Activated CD4-positive, alpha-beta T cell treated with anti-CD3 and anti-CD28 coated beads, Interleukin-2, amount 10 ng/mL, durations not matched to agents 7 days and 5 days (primary cell): Measurements from ENCODE around the gene BDKRB2. TPM values are rescaled to one million over a fixed set of nuclear protein-coding genes. Genes with fewer than 3 reads are reported as not detected.

Source experiments
- CTCF ChIA-PET: fragments of 350-600 bp; sonication (Branson Sonifier 250); formaldehyde crosslinking; loops from one replicate; lab custom pipeline; 2021; ENCODE audit warnings: antibody characterized with exemption; lab: Charles Lee
- POLR2A ChIA-PET: fragments of 350-600 bp; sonication (Branson Sonifier 250); formaldehyde crosslinking; loops from one replicate; lab custom pipeline; 2021; ENCODE audit warnings: antibody characterized with exemption; lab: Charles Lee
- DNase-seq: peaks from one replicate; pipeline ENCODE4 v3.0.0-alpha.2; 2020
- H3K27ac Mint-ChIP-seq: one replicate; pipeline ENCODE4 v1.8.0; 2021; ENCODE audit warnings: mild to moderate bottlenecking, moderate library complexity, mixed read lengths
- H3K27me3 Mint-ChIP-seq: one replicate; pipeline ENCODE4 v1.8.0; 2021; ENCODE audit warnings: mixed read lengths
- H3K36me3 Mint-ChIP-seq: one replicate; pipeline ENCODE4 v1.8.0; 2021; ENCODE audit warnings: low read depth, mixed read lengths
- H3K4me1 Mint-ChIP-seq: one replicate; pipeline ENCODE4 v1.8.0; 2021; ENCODE audit warnings: mixed read lengths
- H3K4me3 Mint-ChIP-seq: one replicate; pipeline ENCODE4 v1.8.0; 2021; ENCODE audit warnings: mild to moderate bottlenecking, moderate library complexity, mixed read lengths
- H3K9me3 Mint-ChIP-seq: one replicate; pipeline ENCODE4 v1.8.0; 2021; ENCODE audit warnings: mixed read lengths
- total RNA-seq, 2 experiments: library from RNA; stranded (reverse); gene quantifications; one replicate each; pipeline ENCODE4 v1.2.3, GENCODE V29; 2021

Gene BDKRB2
- total RNA-seq, 2 experiments from 2014 or later, result not detected

DNA sequence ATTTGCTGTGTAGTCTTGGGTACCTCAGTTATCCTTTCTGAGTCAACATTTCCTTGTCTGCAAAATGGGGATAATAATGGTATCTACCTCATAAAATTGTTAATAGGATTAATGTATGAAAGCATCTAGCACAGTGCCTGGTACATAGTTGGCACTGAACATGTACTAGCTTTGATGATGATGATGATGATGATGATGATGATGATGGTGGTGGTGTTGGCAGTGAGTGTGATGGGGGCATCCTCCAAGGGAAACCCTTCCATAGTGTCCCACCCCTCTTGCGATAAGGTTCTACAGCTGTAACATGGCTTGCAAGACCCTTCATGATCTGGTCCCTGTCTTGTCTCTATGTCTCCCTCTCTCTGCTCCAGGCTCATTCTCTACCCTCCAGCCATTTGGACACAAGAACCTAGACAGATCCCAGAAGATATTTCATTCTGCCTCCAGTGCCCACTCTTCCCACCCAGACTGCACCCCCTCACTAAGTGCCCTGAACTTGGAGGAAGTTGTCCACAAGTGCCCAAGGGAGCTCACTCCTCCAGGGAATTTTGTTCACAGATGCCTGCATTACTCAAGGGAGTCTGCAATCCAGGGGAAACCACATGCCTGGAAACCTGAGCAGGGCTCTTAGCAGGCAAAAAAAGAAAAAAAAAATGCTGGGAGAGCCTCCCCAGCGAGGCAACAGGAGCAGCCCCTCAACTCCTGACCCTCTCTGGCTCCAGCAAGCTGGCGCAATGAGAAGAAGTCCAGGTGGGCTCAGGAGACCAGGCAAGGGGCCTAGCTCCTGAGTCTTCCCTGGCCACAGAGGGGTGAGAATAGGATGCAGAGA is 41.3 kb downstream of the BDKRB2 start:
- CTCF ChIA-PET, result interaction anchor here (1.3 kb wide), 1 partner anchor 28 kb away, joined by 4 read pairs; no protein-coding TSS in a partner anchor
- Mint-ChIP-seq H3K4me3 (no peak overlapping the region), H3K9me3 (no peaks in the 10 kb centered on the region), H3K4me1 (no peaks in the 10 kb centered on the region), H3K27me3 (peaks cover 3% of the 10 kb centered on the region), H3K36me3 (no peaks in the 10 kb centered on the region), H3K27ac (no peak overlapping the region)
- POLR2A ChIA-PET, result no interaction called here
- no peak for DNase-seq

DNA sequence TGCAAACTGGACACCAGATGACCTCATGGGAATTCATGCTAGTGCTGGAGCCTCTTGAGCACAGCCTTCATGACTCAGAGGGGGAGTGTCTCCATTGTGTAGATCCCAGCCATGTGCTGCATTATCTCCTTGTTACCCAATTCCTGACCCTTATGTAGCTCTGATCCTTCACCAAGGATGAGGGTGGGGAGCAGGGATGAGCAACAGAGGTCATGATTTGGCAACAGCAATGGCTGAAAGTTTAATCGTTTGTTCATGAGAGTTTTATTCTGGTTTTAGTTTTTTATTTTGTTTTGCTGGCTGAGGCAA is 41.9 kb downstream of the BDKRB2 start:
- Mint-ChIP-seq H3K9me3 (no peaks in the 10 kb centered on the region), H3K4me3 (no peak overlapping the region), H3K27me3 (peaks cover 4% of the 10 kb centered on the region), H3K27ac (no peak overlapping the region), H3K36me3 (no peaks in the 10 kb centered on the region), H3K4me1 (no peaks in the 10 kb centered on the region)
- POLR2A ChIA-PET, result no interaction called here
- no peak for DNase-seq
- CTCF ChIA-PET, result interaction anchor here (1.3 kb wide), 1 partner anchor 27 kb away, joined by 4 read pairs; no protein-coding TSS in a partner anchor

DNA sequence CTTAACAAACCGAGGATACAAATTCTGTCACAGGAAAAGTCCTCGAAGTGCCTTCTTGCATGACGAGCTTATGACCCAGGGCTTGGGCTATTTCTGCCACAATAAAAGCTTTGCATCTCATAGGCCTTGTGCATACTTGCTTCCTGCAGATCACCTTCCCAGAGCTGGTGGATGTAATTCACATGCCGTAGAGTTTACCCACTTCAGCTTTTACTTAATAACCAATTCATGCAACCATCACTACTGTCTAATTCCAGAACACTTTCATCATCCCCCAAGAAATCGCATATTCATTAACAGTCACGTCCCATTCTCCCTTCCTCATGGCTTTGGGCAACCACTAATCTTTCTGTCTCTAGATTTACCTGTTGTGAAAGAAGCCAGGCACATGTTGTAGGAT is 42.4 kb downstream of the BDKRB2 start:
- Mint-ChIP-seq H3K27me3 (peaks cover 5% of the 10 kb centered on the region), H3K36me3 (no peaks in the 10 kb centered on the region), H3K4me1 (no peaks in the 10 kb centered on the region), H3K9me3 (no peaks in the 10 kb centered on the region), H3K27ac (no peak overlapping the region), H3K4me3 (no peak overlapping the region)
- CTCF ChIA-PET, result interaction anchor here (1.3 kb wide), 1 partner anchor 27 kb away, joined by 4 read pairs; no protein-coding TSS in a partner anchor
- DNase-seq, result no peak
- POLR2A ChIA-PET, result no interaction called here

DNA sequence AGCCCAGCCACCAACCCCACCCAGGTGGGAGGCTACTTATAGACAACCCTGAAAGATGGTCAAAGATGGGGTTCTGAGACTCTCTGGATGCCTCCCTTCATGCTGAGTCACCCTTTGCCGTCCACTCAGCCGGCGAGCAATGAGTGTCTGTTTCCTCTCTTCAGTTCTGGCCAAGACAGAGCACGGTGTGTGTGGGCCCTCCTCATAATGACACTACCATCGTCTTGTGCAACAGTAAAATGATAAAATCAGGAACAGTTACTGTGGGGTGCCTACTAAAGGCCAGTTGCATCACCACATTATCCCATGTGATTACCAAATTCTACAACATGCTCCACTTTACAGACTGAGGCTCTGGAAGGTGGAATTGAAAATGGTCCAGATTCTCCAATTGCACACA is 44.4 kb downstream of the BDKRB2 start:
- CTCF ChIA-PET, result no interaction called here
- Mint-ChIP-seq H3K27ac (no peak overlapping the region), H3K36me3 (no peaks in the 10 kb centered on the region)

DNA sequence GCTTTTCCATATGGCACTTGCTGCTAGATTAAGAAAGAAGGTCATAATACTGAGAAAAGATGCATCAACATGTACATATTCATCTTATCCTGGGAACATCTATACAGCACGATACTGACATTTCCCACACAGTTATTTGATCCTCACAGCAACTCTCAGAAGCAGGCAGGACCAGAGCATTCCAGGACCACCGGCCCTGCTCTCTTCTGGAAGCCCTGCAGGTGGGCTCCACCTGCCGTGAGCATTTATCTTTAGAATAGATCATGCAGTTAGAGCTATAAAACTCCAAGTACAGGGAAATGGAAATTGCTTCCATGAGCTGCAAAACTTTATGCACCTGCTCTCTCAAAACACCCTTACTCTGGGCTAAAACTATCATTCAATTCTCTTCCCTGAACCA is 45.8 kb downstream of the BDKRB2 start:
- Mint-ChIP-seq H3K27ac (no peak overlapping the region), H3K4me1 (no peaks in the 10 kb centered on the region), H3K36me3 (no peaks in the 10 kb centered on the region), H3K9me3 (no peaks in the 10 kb centered on the region), H3K27me3 (peaks cover 5% of the 10 kb centered on the region), H3K4me3 (no peak overlapping the region)
- CTCF ChIA-PET, result no interaction called here
- POLR2A ChIA-PET, result no interaction called here
- no peak for DNase-seq

More for the DNA sequence above, 44.4 kb downstream of the BDKRB2 start:
- H3K9me3 Mint-ChIP-seq, result no peaks in the 10 kb centered on the region
- POLR2A ChIA-PET, result no interaction called here
- H3K27me3 Mint-ChIP-seq, result peaks cover 5% of the 10 kb centered on the region
- H3K4me1 Mint-ChIP-seq, result no peaks in the 10 kb centered on the region
- no peak overlapping the region for H3K4me3 Mint-ChIP-seq
- no peak for DNase-seq

DNA sequence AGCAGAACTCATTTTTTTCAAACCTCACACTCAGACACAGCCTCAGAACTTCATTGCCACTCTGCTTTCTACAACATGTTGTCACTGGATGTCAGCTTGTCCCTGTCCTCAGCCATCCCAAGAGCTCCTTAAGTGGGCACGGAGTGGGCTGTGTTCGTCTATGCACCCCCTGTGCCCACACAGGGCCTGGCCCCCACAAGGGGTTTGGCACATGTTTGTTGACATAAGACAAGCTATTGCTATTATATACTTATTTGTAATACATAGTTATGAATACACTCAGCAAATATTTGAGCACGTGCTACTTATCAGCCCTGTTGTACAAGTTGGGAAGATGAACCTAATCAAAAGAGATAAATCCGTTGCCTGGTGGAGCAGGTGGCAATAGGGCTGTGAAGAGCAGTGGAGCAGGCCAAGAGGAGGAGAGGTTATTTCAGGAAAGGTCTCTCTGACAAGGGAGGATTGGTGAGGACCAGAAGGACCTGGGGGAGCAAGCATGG is 47.1 kb downstream of the BDKRB2 start:
- H3K9me3 Mint-ChIP-seq, result no peaks in the 10 kb centered on the region
- H3K27ac Mint-ChIP-seq, result no peak overlapping the region
- no peaks in the 10 kb centered on the region for H3K4me1 Mint-ChIP-seq
- ChIA-PET CTCF (no interaction called here), POLR2A (no interaction called here)
- DNase-seq, result no peak
- H3K4me3 Mint-ChIP-seq, result no peak overlapping the region
- no peaks in the 10 kb centered on the region for H3K36me3 Mint-ChIP-seq
- H3K27me3 Mint-ChIP-seq, result peaks cover 5% of the 10 kb centered on the region

DNA sequence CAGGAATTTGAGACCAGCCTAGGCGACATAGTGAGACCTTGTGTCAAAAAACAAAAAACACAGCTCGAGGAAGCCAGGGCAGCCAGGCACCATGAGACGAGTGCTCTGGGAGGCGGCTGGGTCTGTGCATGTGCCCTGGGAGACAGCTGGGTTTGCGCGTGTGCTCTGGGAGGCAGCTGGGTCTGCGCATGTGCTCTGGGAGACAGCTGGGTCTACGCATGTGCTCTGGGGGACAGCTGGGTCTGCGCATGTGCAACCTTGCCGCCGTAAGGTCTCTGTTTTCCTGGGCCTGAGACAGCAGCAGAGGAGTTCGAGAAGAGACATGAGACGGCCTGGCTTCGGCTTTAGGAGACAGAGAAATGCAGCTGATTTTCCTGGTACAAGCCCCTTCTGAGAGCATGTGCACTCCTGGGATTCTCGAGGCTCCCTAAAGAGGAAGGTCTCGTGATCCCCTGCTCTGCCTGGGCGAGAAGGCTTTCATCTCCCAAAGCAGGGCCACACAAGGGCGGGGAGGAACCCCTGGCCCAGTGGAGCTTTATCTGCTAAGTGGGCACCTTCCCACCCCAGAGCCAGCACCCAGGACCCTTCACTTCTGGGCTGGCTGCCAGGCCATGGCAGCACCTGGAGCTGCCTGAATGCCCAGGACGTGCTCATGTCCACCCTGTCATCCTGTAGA is 47.8 kb downstream of the BDKRB2 start:
- H3K27me3 Mint-ChIP-seq, result peaks cover 7% of the 10 kb centered on the region

DNA sequence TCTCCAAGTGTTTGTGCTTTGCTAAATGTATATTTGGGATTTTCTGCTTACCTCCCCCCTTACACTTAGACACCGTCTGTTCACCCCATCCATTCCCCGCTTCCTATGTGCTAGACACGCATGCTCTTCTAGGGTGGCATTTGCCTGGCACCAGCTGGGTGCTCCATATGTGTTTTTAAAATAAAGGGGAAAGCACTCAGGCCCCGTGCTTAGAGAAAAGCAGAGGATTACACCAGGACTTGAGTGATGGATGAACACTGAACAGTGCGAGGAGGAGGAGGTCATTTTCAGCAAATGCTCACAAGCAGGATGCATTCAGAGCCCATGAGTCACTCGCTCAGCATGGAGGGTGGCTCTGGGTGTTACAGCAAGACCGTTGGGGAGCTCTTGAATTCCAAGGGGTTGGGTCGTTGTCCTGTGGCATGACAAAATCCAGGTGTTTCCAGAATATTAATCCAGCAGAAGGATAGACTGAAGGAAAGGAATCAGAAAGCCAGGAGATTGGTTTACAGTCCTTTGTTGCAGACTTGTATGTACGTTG is 48.4 kb downstream of the BDKRB2 start:
- POLR2A ChIA-PET, result no interaction called here
- Mint-ChIP-seq H3K4me1 (no peaks in the 10 kb centered on the region), H3K36me3 (no peaks in the 10 kb centered on the region), H3K27me3 (peaks cover 7% of the 10 kb centered on the region), H3K27ac (no peak overlapping the region), H3K9me3 (no peaks in the 10 kb centered on the region), H3K4me3 (no peak overlapping the region)
- CTCF ChIA-PET, result interaction anchor here (0.6 kb wide), 1 partner anchor 159 kb away, joined by 3 read pairs; no protein-coding TSS in a partner anchor
- no peak for DNase-seq

More for the DNA sequence above, 47.8 kb downstream of the BDKRB2 start:
- ChIA-PET POLR2A (no interaction called here), CTCF (no interaction called here)
- no peak overlapping the region for H3K27ac Mint-ChIP-seq
- no peaks in the 10 kb centered on the region for H3K4me1 Mint-ChIP-seq
- H3K36me3 Mint-ChIP-seq, result no peaks in the 10 kb centered on the region
- H3K9me3 Mint-ChIP-seq, result no peaks in the 10 kb centered on the region
- no peak for DNase-seq
- H3K4me3 Mint-ChIP-seq, result no peak overlapping the region

DNA sequence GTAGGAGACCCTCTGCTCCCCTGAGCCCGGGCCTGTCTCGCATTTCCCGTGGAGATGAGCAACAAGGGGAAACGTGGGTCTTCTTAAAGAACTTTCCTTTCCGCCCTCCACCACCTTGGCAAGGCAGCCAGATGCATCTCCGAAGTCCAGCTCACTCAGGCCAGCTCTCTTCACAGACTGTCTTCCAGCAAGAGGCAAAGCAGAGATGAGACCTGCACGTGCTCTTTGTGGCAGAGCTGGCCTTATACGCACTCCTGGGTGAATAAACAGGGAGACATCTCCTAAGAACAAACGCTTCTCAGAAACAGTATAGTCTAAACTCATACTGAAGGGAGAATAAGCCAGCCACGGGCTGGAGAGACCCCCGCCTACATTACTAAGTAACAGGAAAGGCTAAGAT is 50.0 kb downstream of the BDKRB2 start:
- DNase-seq, result no peak
- H3K27ac Mint-ChIP-seq, result no peak overlapping the region
- H3K27me3 Mint-ChIP-seq, result peaks cover 6% of the 10 kb centered on the region
- H3K36me3 Mint-ChIP-seq, result no peaks in the 10 kb centered on the region
- ChIA-PET POLR2A (no interaction called here), CTCF (no interaction called here)
- no peak overlapping the region for H3K4me3 Mint-ChIP-seq
- no peaks in the 10 kb centered on the region for H3K4me1 Mint-ChIP-seq
- no peaks in the 10 kb centered on the region for H3K9me3 Mint-ChIP-seq

DNA sequence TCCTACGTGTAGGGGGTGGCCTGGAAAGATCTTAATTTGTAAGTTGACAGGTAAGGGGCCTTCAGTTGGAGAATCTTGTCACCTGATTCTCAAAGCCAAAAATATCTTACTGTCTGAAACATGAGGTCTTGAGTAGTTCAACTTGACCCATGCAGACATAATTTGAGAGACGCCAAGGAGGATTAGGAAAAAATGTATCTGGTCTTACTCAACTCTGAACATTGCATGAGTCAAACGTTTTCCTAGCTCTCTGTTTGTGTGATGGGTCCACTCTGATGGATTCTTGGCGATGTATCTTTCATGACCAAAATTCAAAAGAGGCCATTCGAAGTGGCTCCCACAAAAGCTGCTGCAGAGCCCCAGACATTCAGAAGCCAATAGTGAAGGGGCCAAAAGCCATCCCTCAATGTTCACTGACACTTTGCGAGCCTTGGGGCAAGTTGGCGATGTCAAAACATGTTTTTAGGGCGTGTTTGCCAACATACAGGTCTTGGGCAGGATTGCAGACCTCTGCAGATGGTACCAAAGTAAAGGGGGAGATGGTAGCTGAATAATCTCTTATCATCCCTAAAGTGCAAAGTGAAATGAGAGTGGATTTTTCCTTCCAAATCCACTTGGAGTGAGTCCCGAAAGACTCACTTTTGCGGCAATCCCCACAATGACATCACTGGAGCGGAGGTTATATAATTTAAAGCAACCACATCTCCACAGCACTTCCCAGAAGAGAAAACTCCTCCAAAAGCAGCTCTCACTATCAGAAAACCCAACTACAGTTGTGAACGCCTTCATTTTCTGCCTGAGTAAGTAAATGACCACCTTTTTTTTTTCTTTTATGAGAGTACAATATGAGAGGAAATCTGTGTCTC is 51.1 kb downstream of the BDKRB2 start, which contains the start of gene BDKRB1:
TSS of gene BDKRB1 (plus strand) at position 710 of the 866 bp plus-strand sequence. CDS start 7,473 bp downstream, outside the sequence.
- H3K27ac Mint-ChIP-seq, result no peak within 1 kb of the TSS
- no peaks in the 10 kb centered on the region for H3K4me1 Mint-ChIP-seq
- ChIA-PET POLR2A (no interaction called here), CTCF (no interaction called here)
- peaks cover 9% of the 10 kb centered on the region for H3K27me3 Mint-ChIP-seq
- no peaks in the 10 kb centered on the region for H3K36me3 Mint-ChIP-seq
- H3K4me3 Mint-ChIP-seq, result no peak within 1 kb of the TSS
- DNase-seq, result no peak
- H3K9me3 Mint-ChIP-seq, result no peaks in the 10 kb centered on the region

DNA sequence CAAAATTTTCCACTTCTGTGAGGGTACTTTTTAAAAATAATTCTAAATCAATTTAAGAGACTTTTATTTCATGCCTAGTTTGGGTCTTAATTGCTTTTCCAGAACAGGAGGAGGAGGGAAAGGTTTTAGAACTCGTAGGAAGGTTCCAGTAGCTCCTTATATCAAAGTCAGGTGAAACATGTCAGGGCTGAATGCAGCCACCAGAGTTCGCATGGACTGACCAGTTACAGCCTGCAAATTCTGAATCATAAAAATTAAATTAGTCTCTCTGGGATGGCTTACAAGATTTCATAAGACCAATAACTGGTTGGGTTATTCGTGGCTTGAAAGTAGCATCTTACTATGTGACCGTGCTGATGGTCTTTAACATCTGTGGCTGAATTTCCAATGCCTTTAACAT is 51.8 kb downstream of the BDKRB2 start:
- Mint-ChIP-seq H3K27me3 (peaks cover 12% of the 10 kb centered on the region), H3K27ac (no peak overlapping the region), H3K4me3 (no peak overlapping the region), H3K4me1 (no peaks in the 10 kb centered on the region), H3K36me3 (no peaks in the 10 kb centered on the region), H3K9me3 (no peaks in the 10 kb centered on the region)
- CTCF ChIA-PET, result no interaction called here
- no peak for DNase-seq
- POLR2A ChIA-PET, result no interaction called here

DNA sequence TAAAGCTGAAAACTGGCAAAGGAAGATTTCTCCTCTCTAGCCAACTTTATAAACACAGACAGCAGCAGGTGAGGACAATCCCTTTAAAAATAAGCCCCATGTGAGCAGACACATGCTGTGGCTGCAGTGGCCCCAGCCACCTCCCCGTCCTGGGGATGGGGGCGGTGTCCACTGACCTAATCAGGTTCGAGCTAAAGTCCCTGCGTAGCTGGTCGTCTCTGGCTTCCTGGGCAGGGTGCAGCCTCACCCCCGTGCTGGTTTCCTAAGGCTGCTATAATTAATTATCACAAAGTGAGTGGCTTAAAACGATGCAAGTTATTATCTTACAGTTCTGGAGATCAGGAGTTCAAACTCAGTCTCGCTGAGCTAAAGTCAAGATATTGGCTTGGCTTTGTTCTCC is 52.4 kb downstream of the BDKRB2 start:
- Mint-ChIP-seq H3K27ac (no peak overlapping the region), H3K4me3 (no peak overlapping the region), H3K9me3 (no peaks in the 10 kb centered on the region), H3K36me3 (no peaks in the 10 kb centered on the region), H3K4me1 (no peaks in the 10 kb centered on the region), H3K27me3 (peaks cover 10% of the 10 kb centered on the region)
- CTCF ChIA-PET, result no interaction called here
- DNase-seq, result no peak
- POLR2A ChIA-PET, result no interaction called here
